GM06990 (cell line): Measurements from ENCODE around the gene SUGCT.

Source experiments
- DNase-seq: peaks from one replicate; pipeline ENCODE4 v3.0.0-alpha.2; 2011; ENCODE audit not compliant: insufficient read length; ENCODE audit errors: extremely low read depth
- H3K27me3 ChIP-seq: replicated peaks from 2 replicates; pipeline ENCODE4 v1.6.0; 2011; ENCODE audit warnings: low read length; ENCODE audit not compliant: control insufficient read depth, insufficient read depth
- H3K36me3 ChIP-seq: 2 replicates; pipeline ENCODE4 v1.5.1; 2011; ENCODE audit warnings: low read length; ENCODE audit not compliant: control insufficient read depth, insufficient read depth
- H3K4me3 ChIP-seq: replicated peaks from 2 replicates; pipeline ENCODE4 v1.5.1; 2011; ENCODE audit warnings: low read depth, mild to moderate bottlenecking, control low read depth, low read length
- TF ChIP-seq, protein P1 (sequence below): IDR thresholded peaks from 2 replicates; pipeline ENCODE4 v1.5.1; 2011; ENCODE audit warnings: low read length, control low read depth, mild to moderate bottlenecking, inconsistent platforms; ENCODE audit not compliant: insufficient read depth, poor library complexity, severe bottlenecking

Gene SUGCT

DNA sequence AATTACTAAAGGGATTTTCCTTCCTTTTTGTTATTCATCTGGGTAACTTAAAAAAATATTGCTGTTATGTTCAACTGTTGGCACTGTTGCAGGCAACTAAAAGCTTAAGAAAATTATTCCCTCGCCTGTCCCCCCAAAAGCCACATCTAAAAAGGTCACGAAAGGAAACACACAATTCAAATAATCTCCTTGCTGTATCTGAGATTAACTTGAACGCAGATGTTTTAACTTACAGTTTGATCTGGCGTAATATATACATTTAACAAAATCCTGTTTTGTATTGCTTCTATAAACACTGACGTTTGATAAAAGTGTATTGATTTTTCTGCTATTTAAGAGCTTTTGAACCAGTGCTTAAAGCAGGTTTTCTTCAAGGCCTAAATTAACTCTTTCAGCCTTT lies 432.1 kb downstream of the SUGCT start:
- H3K4me3 ChIP-seq, result no peak overlapping the region
- no peaks in the 10 kb centered on the region for H3K27me3 ChIP-seq
- no peaks in the 10 kb centered on the region for H3K36me3 ChIP-seq
- TF ChIP-seq, protein P1, sequence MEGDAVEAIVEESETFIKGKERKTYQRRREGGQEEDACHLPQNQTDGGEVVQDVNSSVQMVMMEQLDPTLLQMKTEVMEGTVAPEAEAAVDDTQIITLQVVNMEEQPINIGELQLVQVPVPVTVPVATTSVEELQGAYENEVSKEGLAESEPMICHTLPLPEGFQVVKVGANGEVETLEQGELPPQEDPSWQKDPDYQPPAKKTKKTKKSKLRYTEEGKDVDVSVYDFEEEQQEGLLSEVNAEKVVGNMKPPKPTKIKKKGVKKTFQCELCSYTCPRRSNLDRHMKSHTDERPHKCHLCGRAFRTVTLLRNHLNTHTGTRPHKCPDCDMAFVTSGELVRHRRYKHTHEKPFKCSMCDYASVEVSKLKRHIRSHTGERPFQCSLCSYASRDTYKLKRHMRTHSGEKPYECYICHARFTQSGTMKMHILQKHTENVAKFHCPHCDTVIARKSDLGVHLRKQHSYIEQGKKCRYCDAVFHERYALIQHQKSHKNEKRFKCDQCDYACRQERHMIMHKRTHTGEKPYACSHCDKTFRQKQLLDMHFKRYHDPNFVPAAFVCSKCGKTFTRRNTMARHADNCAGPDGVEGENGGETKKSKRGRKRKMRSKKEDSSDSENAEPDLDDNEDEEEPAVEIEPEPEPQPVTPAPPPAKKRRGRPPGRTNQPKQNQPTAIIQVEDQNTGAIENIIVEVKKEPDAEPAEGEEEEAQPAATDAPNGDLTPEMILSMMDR, result no peak
- no peak for DNase-seq

DNA sequence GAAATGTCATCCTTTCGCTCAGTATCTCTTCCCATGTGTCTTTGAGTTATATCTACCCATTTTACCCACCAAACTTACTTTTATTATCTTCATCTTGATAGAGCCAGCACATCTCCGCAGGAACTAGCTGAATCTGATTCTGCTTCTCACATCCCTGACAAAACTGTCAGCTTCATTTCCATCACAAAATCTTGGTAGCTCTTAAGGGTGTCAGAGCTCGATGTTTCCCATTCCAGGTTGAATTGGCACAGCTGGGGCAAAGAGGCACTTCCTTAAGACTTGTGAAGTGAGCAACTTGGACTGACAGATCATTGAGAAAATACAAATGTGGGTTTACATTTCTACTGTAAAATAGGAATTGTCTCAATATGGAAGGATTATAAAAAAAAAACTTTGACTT lies 434.5 kb downstream of the SUGCT start:
- no peak overlapping the region for H3K4me3 ChIP-seq
- no peaks in the 10 kb centered on the region for H3K36me3 ChIP-seq
- H3K27me3 ChIP-seq, result no peaks in the 10 kb centered on the region
- TF ChIP-seq, protein P1, result no peak
- no peak for DNase-seq

DNA sequence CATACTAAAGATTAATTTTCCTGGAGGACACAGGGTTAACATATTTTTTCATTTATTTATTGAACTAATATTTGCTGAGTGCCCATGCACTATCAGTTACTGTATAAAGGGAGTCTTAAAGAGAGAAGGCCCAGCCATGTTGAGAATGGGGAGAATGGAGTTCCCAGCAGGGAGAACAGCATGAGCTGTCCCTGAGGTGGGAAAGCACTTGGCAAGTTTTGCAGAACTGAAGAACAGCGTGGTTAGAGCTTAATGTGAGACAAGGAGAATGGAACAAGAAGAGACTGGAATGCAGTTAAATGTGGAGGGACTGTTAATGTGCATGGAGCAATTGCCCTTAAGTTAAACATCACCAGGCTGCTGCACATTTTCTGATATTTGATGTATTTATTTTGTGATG lies 435.4 kb downstream of the SUGCT start:
- no peak overlapping the region for H3K4me3 ChIP-seq
- TF ChIP-seq, protein P1, result no peak
- H3K27me3 ChIP-seq, result no peaks in the 10 kb centered on the region
- no peaks in the 10 kb centered on the region for H3K36me3 ChIP-seq
- no peak for DNase-seq

DNA sequence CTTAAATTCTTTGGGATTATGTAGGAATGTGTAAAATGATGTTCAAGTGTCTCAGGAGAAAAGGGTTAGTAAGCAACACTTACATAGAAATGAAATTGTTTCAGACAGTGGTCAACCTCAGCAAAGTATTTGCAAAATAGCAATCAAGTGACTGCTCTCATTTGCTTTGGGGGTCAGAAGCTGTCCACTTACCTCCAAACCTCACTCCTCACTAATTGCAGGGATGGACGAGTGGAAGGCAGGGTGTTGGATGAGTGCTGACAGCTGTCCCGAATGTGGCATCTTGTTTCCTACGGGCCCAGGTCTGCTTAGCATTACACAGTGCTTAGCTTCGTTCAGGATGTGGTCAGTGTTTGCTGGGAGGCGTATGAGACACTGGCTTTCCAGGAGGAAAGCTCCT lies 437.0 kb downstream of the SUGCT start:
- no peak for DNase-seq

DNA sequence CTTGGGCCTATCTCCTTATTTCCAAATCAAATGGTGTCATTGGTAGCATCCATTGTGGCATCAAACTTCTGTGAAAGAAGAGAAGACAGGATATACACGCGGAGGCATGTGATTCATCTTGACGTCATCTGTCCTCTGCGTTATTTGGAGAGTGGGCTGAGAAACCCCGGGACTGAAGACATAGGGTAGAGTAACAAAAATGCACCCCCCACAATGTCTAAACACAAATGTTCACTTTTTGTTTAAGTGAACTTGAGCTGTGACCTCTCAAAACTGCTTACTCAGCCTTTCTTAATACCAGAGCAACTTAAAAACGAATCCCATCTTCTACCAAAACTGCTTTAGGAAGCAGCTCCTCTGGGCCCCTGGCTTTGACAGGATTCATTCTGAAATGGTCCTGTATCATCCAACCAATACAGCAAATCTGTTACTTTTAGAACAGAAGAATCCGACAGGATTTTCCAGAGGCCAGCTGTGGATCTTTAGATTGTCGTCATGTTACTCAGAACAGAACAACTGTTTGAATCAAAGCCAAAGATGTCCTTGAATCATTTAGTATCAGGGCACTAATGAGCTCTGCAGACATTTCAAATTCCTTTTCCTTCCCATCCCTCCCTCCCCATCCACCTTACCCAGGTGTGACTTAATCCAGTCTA lies 438.1 kb downstream of the SUGCT start:
- H3K36me3 ChIP-seq, result no peaks in the 10 kb centered on the region
- TF ChIP-seq, protein P1, result no peak
- no peak overlapping the region for H3K4me3 ChIP-seq
- DNase-seq, result no peak
- no peaks in the 10 kb centered on the region for H3K27me3 ChIP-seq

More for the DNA sequence above, 437.0 kb downstream of the SUGCT start:
- TF ChIP-seq, protein P1, result no peak
- Histone ChIP-seq H3K4me3 (no peak overlapping the region), H3K36me3 (no peaks in the 10 kb centered on the region), H3K27me3 (no peaks in the 10 kb centered on the region)

DNA sequence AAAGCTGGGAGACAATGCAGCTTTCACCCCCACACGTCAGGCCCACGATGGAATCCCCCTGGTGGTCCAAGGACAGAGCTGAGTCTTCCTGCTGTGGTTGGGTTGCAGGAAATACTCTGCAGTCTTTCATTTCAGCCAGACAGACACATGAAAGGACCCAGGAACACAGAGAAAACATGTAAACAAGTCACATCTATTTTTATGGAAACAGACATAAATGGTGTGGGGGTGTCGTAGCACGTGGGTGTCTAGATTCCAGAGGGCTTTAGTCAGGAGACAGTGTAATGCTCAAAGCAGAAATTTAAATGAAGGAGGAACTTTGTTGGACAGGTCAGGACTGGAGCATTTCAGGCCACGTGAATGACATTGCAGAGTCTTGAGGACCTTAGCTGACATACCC lies 444.6 kb downstream of the SUGCT start:
- H3K36me3 ChIP-seq, result no peaks in the 10 kb centered on the region
- H3K4me3 ChIP-seq, result no peak overlapping the region
- no peaks in the 10 kb centered on the region for H3K27me3 ChIP-seq
- TF ChIP-seq, protein P1, result no peak
- no peak for DNase-seq
